Measurements from ENCODE around the gene LINGO3. TPM values are rescaled to one million over a fixed set of nuclear protein-coding genes. Genes with fewer than 3 reads are reported as not detected.

Gene LINGO3
- polyA plus RNA-seq, 2 donors = 0.02 TPM; not detected in 1

DNA sequence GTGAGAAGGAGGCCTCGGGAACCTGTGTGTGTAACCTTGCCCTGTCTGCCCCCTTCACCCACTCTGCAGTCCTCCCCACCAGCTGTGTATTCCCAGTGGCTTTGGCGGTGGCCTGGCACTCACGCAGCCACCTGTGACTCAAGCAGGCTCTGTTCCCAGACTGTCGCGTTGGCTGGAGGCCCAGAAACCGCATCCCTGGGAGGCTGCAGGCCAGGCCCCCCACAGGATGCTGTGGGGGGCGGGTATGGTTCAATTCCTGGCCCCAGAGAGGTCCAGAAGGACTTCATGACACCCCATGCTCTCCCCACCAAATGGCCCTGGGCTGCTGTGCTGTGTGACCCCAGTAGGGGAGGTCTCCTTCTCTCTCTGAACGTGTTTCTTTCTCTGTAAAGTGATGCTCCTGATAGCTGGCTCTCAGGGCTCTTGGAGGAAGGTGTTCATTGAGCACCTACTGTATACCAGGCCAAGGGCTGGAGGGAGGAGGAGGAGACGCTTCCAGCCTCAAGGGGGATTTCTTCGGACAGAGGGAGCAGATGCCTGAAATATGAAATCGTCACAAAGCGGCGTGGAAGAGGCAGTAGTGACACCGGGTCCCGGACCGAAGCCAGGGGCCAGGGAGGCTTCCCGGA, 1.9 kb upstream of the LINGO3 start:
- Histone ChIP-seq H3K4me3 (ENCODE audit: low read depth in 1 of 2, low read length in 2 of 2) (no peak overlapping the region), H3K4me1 (ENCODE audit: control insufficient read depth in 2 of 2, insufficient read depth in 2 of 2, low read length in 1 of 2) (no peaks in the 10 kb centered on the region), H3K27me3 (ENCODE audit: control insufficient read depth in 1 of 2, insufficient read depth in 2 of 2, low read length in 2 of 2) (peaks cover 0 to 9% of the 10 kb centered on the region in 2 donors), H3K36me3 (ENCODE audit: control insufficient read depth in 2 of 2, insufficient read depth in 2 of 2, low read length in 1 of 2) (no peaks in the 10 kb centered on the region), H3K9me3 (ENCODE audit: control insufficient read depth in 2 of 2, insufficient read depth in 1 of 2, low read depth in 1 of 2, low read length in 1 of 2) (peaks cover 0 to 4% of the 10 kb centered on the region in 2 donors), H3K27ac (ENCODE audit: low read depth in 2 of 2, low read length in 1 of 2) (no peak overlapping the region)
- 51 to 54% methylated on average over 17 of the region's 17 CpGs for WGBS, 2 donors

- peaks cover 0 to 15% of the 10 kb centered on the region in 2 donors for H3K27me3 ChIP-seq (ENCODE audit: control insufficient read depth in 1 of 2, insufficient read depth in 2 of 2, low read length in 2 of 2)
These were observed 389 bp downstream of the LINGO3 start for GRCh38 chr19:2307518-2308012.

DNA sequence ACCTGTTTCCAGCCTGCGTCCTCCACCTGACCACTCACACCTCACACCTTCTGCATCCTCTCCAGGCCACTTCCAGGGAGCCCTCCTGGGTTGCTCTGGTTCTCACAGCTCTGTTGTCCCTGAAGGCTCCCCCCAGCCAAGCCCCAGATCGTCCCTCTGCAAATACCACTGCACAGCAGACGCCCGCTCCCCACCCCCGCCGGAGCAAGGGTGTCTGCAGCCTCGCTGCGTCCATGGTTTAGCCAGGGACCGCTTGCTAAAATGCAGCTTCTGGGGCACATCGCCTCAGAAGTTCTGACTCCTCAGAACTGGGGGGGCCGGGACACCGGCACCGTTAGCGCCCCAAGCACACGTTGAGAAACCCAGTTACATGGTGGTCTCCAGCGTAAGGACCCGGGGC, 983 bp downstream of the LINGO3 start:
- Histone ChIP-seq H3K36me3 (ENCODE audit: control insufficient read depth in 2 of 2, insufficient read depth in 2 of 2, low read length in 1 of 2) (no peaks in the 10 kb centered on the region), H3K27ac (ENCODE audit: low read depth in 2 of 2, low read length in 1 of 2) (no peak overlapping the region), H3K4me1 (ENCODE audit: control insufficient read depth in 2 of 2, insufficient read depth in 2 of 2, low read length in 1 of 2) (peaks cover 0 to 7% of the 10 kb centered on the region in 2 donors), H3K9me3 (ENCODE audit: control insufficient read depth in 2 of 2, insufficient read depth in 1 of 2, low read depth in 1 of 2, low read length in 1 of 2) (no peaks in the 10 kb centered on the region), H3K4me3 (ENCODE audit: low read depth in 1 of 2, low read length in 2 of 2) (no peak overlapping the region), H3K27me3 (ENCODE audit: control insufficient read depth in 1 of 2, insufficient read depth in 2 of 2, low read length in 2 of 2) (peaks cover 0 to 20% of the 10 kb centered on the region in 2 donors)
- 62% methylated on average over 17 of the region's 17 CpGs for WGBS, 2 donors

More at GRCh38 chr19:2307518-2308012, 389 bp downstream of the LINGO3 start:
- Histone ChIP-seq H3K36me3 (ENCODE audit: control insufficient read depth in 2 of 2, insufficient read depth in 2 of 2, low read length in 1 of 2) (no peaks in the 10 kb centered on the region), H3K9me3 (ENCODE audit: control insufficient read depth in 2 of 2, insufficient read depth in 1 of 2, low read depth in 1 of 2, low read length in 1 of 2) (no peaks in the 10 kb centered on the region), H3K4me1 (ENCODE audit: control insufficient read depth in 2 of 2, insufficient read depth in 2 of 2, low read length in 1 of 2) (peaks cover 0 to 2% of the 10 kb centered on the region in 2 donors), H3K4me3 (ENCODE audit: low read depth in 1 of 2, low read length in 2 of 2) (peak overlapping the region in 1 of 2 donors; percentile 34), H3K27ac (ENCODE audit: low read depth in 2 of 2, low read length in 1 of 2) (no peak overlapping the region)
- 15 to 20% methylated on average over 24 to 33 of the region's 33 CpGs for WGBS, 2 donors

GRCh38 chr19:2306281-2306806, 1.6 kb downstream of the LINGO3 start:
- Histone ChIP-seq H3K9me3 (ENCODE audit: control insufficient read depth in 2 of 2, insufficient read depth in 1 of 2, low read depth in 1 of 2, low read length in 1 of 2) (no peaks in the 10 kb centered on the region), H3K27ac (ENCODE audit: low read depth in 2 of 2, low read length in 1 of 2) (no peak overlapping the region), H3K27me3 (ENCODE audit: control insufficient read depth in 1 of 2, insufficient read depth in 2 of 2, low read length in 2 of 2) (peaks cover 0 to 20% of the 10 kb centered on the region in 2 donors), H3K36me3 (ENCODE audit: control insufficient read depth in 2 of 2, insufficient read depth in 2 of 2, low read length in 1 of 2) (no peaks in the 10 kb centered on the region), H3K4me3 (ENCODE audit: low read depth in 1 of 2, low read length in 2 of 2) (no peak overlapping the region), H3K4me1 (ENCODE audit: control insufficient read depth in 2 of 2, insufficient read depth in 2 of 2, low read length in 1 of 2) (peaks cover 0 to 7% of the 10 kb centered on the region in 2 donors)
- WGBS, 2 donors = 75% methylated on average over 19 of the region's 19 CpGs

DNA sequence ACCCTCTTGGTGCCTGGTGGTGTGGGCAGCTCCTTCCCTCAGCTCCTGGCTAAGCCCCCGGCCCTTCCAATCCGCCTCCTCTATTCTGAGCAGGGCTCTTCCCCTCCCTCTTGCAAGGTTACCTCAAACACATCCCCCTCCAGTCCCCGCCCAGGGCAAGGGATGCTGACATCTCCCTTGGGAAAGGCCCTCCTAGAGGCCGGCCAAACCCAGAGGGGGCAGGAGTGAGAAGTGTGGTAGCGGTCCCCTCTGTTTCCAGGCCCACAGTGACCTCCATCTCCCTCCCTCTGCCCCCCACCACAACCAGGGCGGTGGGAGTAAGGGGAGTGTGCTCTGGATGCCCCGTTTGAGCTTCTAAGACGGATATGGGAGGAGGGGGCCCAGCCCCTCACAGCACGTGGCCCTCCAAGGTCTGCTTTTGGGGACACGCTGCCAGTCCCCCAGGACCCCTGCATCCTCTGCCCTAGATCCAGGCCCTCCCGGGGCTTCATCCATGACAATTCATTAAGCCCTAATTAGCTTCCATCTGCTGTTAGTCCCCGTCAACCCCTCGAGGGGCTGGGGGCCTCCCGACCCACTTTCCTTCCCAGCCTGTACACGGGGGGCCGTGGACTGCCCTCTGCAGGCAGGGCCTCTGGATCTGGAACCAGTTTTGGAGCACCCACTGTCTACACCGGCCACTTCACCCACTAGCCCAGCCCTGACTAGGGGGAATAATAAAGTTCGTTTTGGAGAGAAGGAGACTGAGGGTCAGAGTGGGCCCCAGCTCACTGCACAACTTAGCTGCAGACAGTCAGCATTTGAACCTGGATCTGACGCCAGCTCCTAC, 2.3 kb downstream of the LINGO3 start:
- Histone ChIP-seq H3K4me1 (ENCODE audit: control insufficient read depth in 2 of 2, insufficient read depth in 2 of 2, low read length in 1 of 2) (peaks cover 0 to 7% of the 10 kb centered on the region in 2 donors), H3K36me3 (ENCODE audit: control insufficient read depth in 2 of 2, insufficient read depth in 2 of 2, low read length in 1 of 2) (no peaks in the 10 kb centered on the region), H3K27ac (ENCODE audit: low read depth in 2 of 2, low read length in 1 of 2) (no peak overlapping the region), H3K27me3 (ENCODE audit: control insufficient read depth in 1 of 2, insufficient read depth in 2 of 2, low read length in 2 of 2) (peaks cover 0 to 20% of the 10 kb centered on the region in 2 donors), H3K4me3 (ENCODE audit: low read depth in 1 of 2, low read length in 2 of 2) (no peak overlapping the region), H3K9me3 (ENCODE audit: control insufficient read depth in 2 of 2, insufficient read depth in 1 of 2, low read depth in 1 of 2, low read length in 1 of 2) (no peaks in the 10 kb centered on the region)
- WGBS, 2 donors = 73 to 76% methylated on average over 17 to 19 of the region's 19 CpGs

GRCh38 chr19:2303211-2303798, 4.6 kb downstream of the LINGO3 start:
- peaks cover 0 to 7% of the 10 kb centered on the region in 2 donors for H3K4me1 ChIP-seq (ENCODE audit: control insufficient read depth in 2 of 2, insufficient read depth in 2 of 2, low read length in 1 of 2)
- 65 to 69% methylated on average over 26 of the region's 26 CpGs for WGBS, 2 donors
- H3K36me3 ChIP-seq (ENCODE audit: control insufficient read depth in 2 of 2, insufficient read depth in 2 of 2, low read length in 1 of 2) = no peaks in the 10 kb centered on the region
- H3K27ac ChIP-seq (ENCODE audit: low read depth in 2 of 2, low read length in 1 of 2) = no peak overlapping the region
- no peak overlapping the region for H3K4me3 ChIP-seq (ENCODE audit: low read depth in 1 of 2, low read length in 2 of 2)
- no peaks in the 10 kb centered on the region for H3K9me3 ChIP-seq (ENCODE audit: control insufficient read depth in 2 of 2, insufficient read depth in 1 of 2, low read depth in 1 of 2, low read length in 1 of 2)
- peaks cover 0 to 17% of the 10 kb centered on the region in 2 donors for H3K27me3 ChIP-seq (ENCODE audit: control insufficient read depth in 1 of 2, insufficient read depth in 2 of 2, low read length in 2 of 2)

DNA sequence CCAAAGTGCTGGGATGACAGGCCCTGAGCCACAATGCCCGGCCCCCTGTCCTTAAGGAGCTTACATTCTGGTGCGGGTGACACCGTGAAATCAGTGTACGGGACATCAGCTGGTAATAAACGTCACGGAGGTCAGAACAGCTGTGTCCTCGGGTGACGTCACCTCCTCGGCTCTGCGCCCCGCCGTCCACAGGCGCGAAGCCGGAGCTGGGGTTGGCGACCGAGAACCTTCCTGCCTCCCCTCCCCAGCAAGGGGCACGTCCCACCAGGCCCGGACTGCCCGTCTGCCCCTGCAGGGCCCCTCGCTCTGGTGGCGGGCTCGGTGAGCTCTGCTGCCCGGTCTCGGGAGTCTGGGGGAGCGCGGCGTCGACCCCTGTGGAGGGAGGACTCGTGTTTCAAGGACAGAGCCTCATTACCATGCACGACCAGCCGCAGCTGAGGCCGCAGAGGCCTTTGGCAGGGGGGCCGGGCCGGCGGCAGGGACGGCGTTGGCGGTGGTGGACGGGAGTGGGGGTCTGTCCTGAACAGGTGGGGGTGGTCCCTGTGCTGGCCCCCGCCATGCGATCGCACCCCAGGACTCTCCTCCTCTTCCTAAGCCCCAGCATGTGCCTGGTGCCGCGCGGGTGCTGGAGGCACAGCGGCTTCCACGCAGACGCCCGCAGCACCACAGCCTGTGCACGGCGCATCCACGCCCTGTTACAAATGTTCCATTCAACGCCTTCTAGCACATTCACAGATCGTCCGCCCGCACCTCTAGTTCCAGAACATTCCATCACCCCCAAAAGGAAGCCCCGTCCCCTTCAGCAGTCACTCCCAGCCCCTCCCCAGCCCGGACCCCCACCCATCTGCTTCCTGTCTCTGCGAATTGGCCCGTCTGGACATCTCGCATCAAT, 5.4 kb downstream of the LINGO3 start:
- Histone ChIP-seq H3K27me3 (ENCODE audit: control insufficient read depth in 1 of 2, insufficient read depth in 2 of 2, low read length in 2 of 2) (peaks cover 0 to 15% of the 10 kb centered on the region in 2 donors), H3K4me3 (ENCODE audit: low read depth in 1 of 2, low read length in 2 of 2) (no peak overlapping the region), H3K4me1 (ENCODE audit: control insufficient read depth in 2 of 2, insufficient read depth in 2 of 2, low read length in 1 of 2) (peaks cover 0 to 7% of the 10 kb centered on the region in 2 donors), H3K27ac (ENCODE audit: low read depth in 2 of 2, low read length in 1 of 2) (no peak overlapping the region), H3K9me3 (ENCODE audit: control insufficient read depth in 2 of 2, insufficient read depth in 1 of 2, low read depth in 1 of 2, low read length in 1 of 2) (no peaks in the 10 kb centered on the region), H3K36me3 (ENCODE audit: control insufficient read depth in 2 of 2, insufficient read depth in 2 of 2, low read length in 1 of 2) (no peaks in the 10 kb centered on the region)
- 16 to 19% methylated on average over 61 to 62 of the region's 62 CpGs for WGBS, 2 donors

GRCh38 chr19:2300533-2300932, 7.4 kb downstream of the LINGO3 start:
- Histone ChIP-seq H3K4me1 (ENCODE audit: control insufficient read depth in 2 of 2, insufficient read depth in 2 of 2, low read length in 1 of 2) (peaks cover 0 to 7% of the 10 kb centered on the region in 2 donors), H3K27ac (ENCODE audit: low read depth in 2 of 2, low read length in 1 of 2) (no peak overlapping the region), H3K36me3 (ENCODE audit: control insufficient read depth in 2 of 2, insufficient read depth in 2 of 2, low read length in 1 of 2) (no peaks in the 10 kb centered on the region), H3K9me3 (ENCODE audit: control insufficient read depth in 2 of 2, insufficient read depth in 1 of 2, low read depth in 1 of 2, low read length in 1 of 2) (no peaks in the 10 kb centered on the region), H3K4me3 (ENCODE audit: low read depth in 1 of 2, low read length in 2 of 2) (no peak overlapping the region), H3K27me3 (ENCODE audit: control insufficient read depth in 1 of 2, insufficient read depth in 2 of 2, low read length in 2 of 2) (peaks cover 0 to 11% of the 10 kb centered on the region in 2 donors)
- WGBS, 2 donors = 75 to 80% methylated on average over 17 of the region's 17 CpGs

All from esophagus (tissue), 2 donors.